ENCODE measurements around the gene KIF18A. TPM values are rescaled to one million over a fixed set of nuclear protein-coding genes. Genes with fewer than 3 reads are reported as not detected.

The KIF18A gene
- polyA plus RNA-seq, 1 donor (not counting 4 experiments of a cell fraction or from before 2014, with no cell fraction given): 6.1 TPM

GRCh38 chr11:28054821-28055220, 53.1 kb downstream of the KIF18A start:
- Histone ChIP-seq H3K36me3 (ENCODE audit: control insufficient read depth in 2 of 2, extremely low read depth in 1 of 2, insufficient read depth in 2 of 2, low read length in 2 of 2) (no peaks in the 10 kb centered on the region), H3K27me3 (ENCODE audit: control insufficient read depth, extremely low read depth, insufficient read depth, low read length) (no peaks in the 10 kb centered on the region), H4K20me1 (ENCODE audit: control insufficient read depth, extremely low read depth, insufficient read depth, low read length) (no peaks in the 10 kb centered on the region), H2AFZ (ENCODE audit: control insufficient read depth, low read length) (no peak overlapping the region), H3K9me3 (ENCODE audit: control insufficient read depth, low read depth, low read length) (no peaks in the 10 kb centered on the region), H3K9me1 (ENCODE audit: control insufficient read depth, extremely low read depth, insufficient read depth, low read length) (no peaks in the 10 kb centered on the region), H3K9ac (ENCODE audit: control insufficient read depth, extremely low read depth, insufficient read depth, low read length) (no peak overlapping the region), H3K4me1 (ENCODE audit: control insufficient read depth, extremely low read depth, insufficient read depth, low read length) (no peaks in the 10 kb centered on the region), H3K79me2 (ENCODE audit: control insufficient read depth, insufficient read depth, low read length) (no peaks in the 10 kb centered on the region), H3K27ac (ENCODE audit: control insufficient read depth, insufficient read depth, low read length) (no peak overlapping the region), H3K4me3 (ENCODE audit: control insufficient read depth in 2 of 3, extremely low read depth in 1 of 3, insufficient read depth in 2 of 3, low read depth in 1 of 3, low read length in 3 of 3) (no peak overlapping the region), H3K4me2 (ENCODE audit: control insufficient read depth, extremely low read depth, insufficient read depth, low read depth, low read length) (no peak overlapping the region)
- TF ChIP-seq EZH2 (IDR thresholded peaks at IDR 0.05; ENCODE audit: low read length) (no peak), CTCF (optimal IDR thresholded peaks at IDR 0.05 in 1 of 3, IDR thresholded peaks at IDR 0.05 in 1 of 3, conservative IDR thresholded peaks at IDR 0.05 in 1 of 3; ENCODE audit: extremely low read depth in 1 of 3, insufficient read depth in 2 of 3, low read length in 3 of 3) (no peak)
- FAIRE-seq (no peak), DNase-seq (ENCODE audit: low read depth, low spot score) (no peak)
- dilution Hi-C loops (cut with MboI; ENCODE audit: extremely low pct_ligation_motif_present, low sequenced_read_pairs): no loop called here

DNA sequence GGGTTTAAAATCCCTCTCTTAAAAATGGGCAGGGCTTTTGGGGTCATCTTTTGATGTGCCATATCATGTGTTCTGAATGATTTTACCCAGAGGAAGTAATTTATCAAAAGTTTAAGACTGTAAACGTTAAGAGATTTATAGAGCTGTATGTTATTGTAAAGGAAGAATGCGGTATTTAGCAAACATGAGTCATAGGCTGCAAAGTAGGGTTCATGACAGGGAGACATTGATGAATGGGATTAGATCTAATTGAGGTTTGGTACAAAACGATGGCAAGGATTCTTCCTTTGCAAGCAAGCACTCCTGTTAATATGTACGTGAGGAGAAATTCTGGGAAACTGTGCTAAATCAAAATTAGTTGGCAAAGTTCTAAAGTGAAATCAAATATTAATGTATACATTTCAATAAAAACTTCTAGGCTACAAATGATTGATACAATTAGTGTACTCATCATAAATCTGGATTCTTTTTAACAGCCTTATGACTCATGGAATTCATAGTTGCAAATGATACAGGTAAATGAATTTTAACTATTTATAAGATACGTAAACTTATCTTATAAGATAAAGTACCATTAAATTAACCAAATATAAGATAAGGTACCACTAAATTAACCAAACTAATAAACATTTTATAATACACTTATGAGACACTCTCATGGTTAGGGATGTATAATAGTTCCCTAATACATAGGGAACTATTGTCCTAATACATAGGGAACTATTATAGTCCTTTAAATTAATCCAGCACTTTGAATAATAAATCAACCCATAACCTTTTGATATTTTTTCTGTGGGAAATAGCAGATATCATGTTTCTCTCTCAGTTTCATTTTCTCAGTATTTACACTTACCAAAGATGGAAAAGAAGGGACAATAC, 58.4 kb downstream of the KIF18A start:
- H3K4me2 ChIP-seq (ENCODE audit: control insufficient read depth, extremely low read depth, insufficient read depth, low read depth, low read length): peak overlapping the region; percentile 1
- FAIRE-seq: peak; percentile 76

More for the DNA sequence above, 58.4 kb downstream of the KIF18A start:
- Histone ChIP-seq H3K79me2 (ENCODE audit: control insufficient read depth, insufficient read depth, low read length) (no peaks in the 10 kb centered on the region), H3K27me3 (ENCODE audit: control insufficient read depth, extremely low read depth, insufficient read depth, low read length) (no peaks in the 10 kb centered on the region), H3K36me3 (ENCODE audit: control insufficient read depth in 2 of 2, extremely low read depth in 1 of 2, insufficient read depth in 2 of 2, low read length in 2 of 2) (no peaks in the 10 kb centered on the region), H3K27ac (ENCODE audit: control insufficient read depth, insufficient read depth, low read length) (no peak overlapping the region), H2AFZ (ENCODE audit: control insufficient read depth, low read length) (no peak overlapping the region), H3K4me1 (ENCODE audit: control insufficient read depth, extremely low read depth, insufficient read depth, low read length) (peaks cover 3% of the 10 kb centered on the region), H3K9me1 (ENCODE audit: control insufficient read depth, extremely low read depth, insufficient read depth, low read length) (no peaks in the 10 kb centered on the region), H3K9ac (ENCODE audit: control insufficient read depth, extremely low read depth, insufficient read depth, low read length) (no peak overlapping the region), H4K20me1 (ENCODE audit: control insufficient read depth, extremely low read depth, insufficient read depth, low read length) (no peaks in the 10 kb centered on the region), H3K9me3 (ENCODE audit: control insufficient read depth, low read depth, low read length) (no peaks in the 10 kb centered on the region), H3K4me3 (ENCODE audit: control insufficient read depth in 2 of 3, extremely low read depth in 1 of 3, insufficient read depth in 2 of 3, low read depth in 1 of 3, low read length in 3 of 3) (no peak overlapping the region)
- no peak for DNase-seq (ENCODE audit: low read depth, low spot score)
- dilution Hi-C loops (cut with MboI; ENCODE audit: extremely low pct_ligation_motif_present, low sequenced_read_pairs): no loop called here
- no peak for TF ChIP-seq CTCF (optimal IDR thresholded peaks at IDR 0.05 in 1 of 3, IDR thresholded peaks at IDR 0.05 in 1 of 3, conservative IDR thresholded peaks at IDR 0.05 in 1 of 3; ENCODE audit: extremely low read depth in 1 of 3, insufficient read depth in 2 of 3, low read length in 3 of 3)
- no peak for TF ChIP-seq EZH2 (IDR thresholded peaks at IDR 0.05; ENCODE audit: low read length)

Data from keratinocyte (primary cell).